K562 (cell line): ENCODE data around the gene TRIM65. TPM values are rescaled to one million over a fixed set of nuclear protein-coding genes. Genes with fewer than 3 reads are reported as not detected.

ENCODE experiments used
- CC2D1A ChIP-seq: fragments of 450-650 bp; IDR thresholded peaks from 2 replicates; pipeline ENCODE4 v1.6.1; 2017; ENCODE audit warnings: mild to moderate bottlenecking
- IFI16 ChIP-seq: fragments of 250-450 bp; sonication (Bioruptor Pico); IDR thresholded peaks from 2 replicates; pipeline ENCODE4 v2.1.2; 2022; ENCODE audit warnings: mild to moderate bottlenecking, inconsistent platforms
- NFRKB ChIP-seq: fragments of 450-650 bp; IDR thresholded peaks from 2 replicates; pipeline ENCODE4 v1.6.1; 2016; ENCODE audit warnings: low read depth
- SMAD4 ChIP-seq: fragments of 250-450 bp; sonication (Bioruptor Pico); conservative IDR thresholded peaks from 2 replicates; pipeline ENCODE4 v1.8.0; 2021; ENCODE audit warnings: inconsistent platforms, mild to moderate bottlenecking, moderate library complexity
- THRAP3 ChIP-seq: fragments of 450-650 bp; IDR thresholded peaks from 2 replicates; pipeline ENCODE4 v1.6.1; 2016; ENCODE audit warnings: mild to moderate bottlenecking, inconsistent platforms, borderline replicate concordance
- ZNF253 ChIP-seq: fragments of 250-450 bp; sonication (Bioruptor Pico); conservative IDR thresholded peaks from 2 replicates; pipeline ENCODE4 v1.6.1; 2021; ENCODE audit warnings: mild to moderate bottlenecking
- polyA plus RNA-seq, 8 experiments: library from polyadenylated mRNA; depleted of rRNA in 4 of 8; stranded (reverse) in 5 of 8; unstranded in 3 of 8; fragments of >200 nt; fragmentation: Nextera tagmentation in 2 of 8; fragmentation: Illumina TruSeq in 1 of 8; extraction: Ambion mirVana in 2 of 8; extraction: Trizol in 1 of 8; gene quantifications; 2 replicates each; pipeline versions ENCODE4 v1.2.1 to v1.2.3, GENCODE V29; 2011 to 2014; ENCODE audit warnings: inconsistent platforms in 1 of 8, missing spikeins in 1 of 8
- total RNA-seq, 7 experiments: library from RNA; depleted of rRNA in 6 of 7; stranded (reverse); fragments of >200 nt in 6 of 7; fragmentation: Illumina TruSeq in 2 of 7; extraction: Trizol in 2 of 7; gene quantifications; 2 replicates each; pipeline versions ENCODE4 v1.2.1 to v1.2.3, GENCODE V29; 2011 to 2021; ENCODE audit warnings: low replicate concordance in 1 of 7
- TF ChIP-seq, protein P1 (sequence below), 3 experiments: fragments of 200-800 bp in 1 of 3; fragments of 250-450 bp in 1 of 3; fragments of 450-650 bp in 1 of 3; sonication (Bioruptor Pico) in 1 of 3; sonication (Bioruptor generic) in 1 of 3; formaldehyde crosslinking in 1 of 3; IDR thresholded peaks; 2 replicates each; pipeline versions ENCODE4 v1.6.1 to v1.8.0; 2016 to 2022; ENCODE audit warnings: mild to moderate bottlenecking in 2 of 3, missing genetic modification characterization in 2 of 3, missing compliant biosample characterization in 1 of 3, moderate library complexity in 1 of 3
- TF ChIP-seq, protein P2 (sequence below): fragments of 250-450 bp; sonication (Bioruptor Pico); IDR thresholded peaks from 2 replicates; pipeline ENCODE4 v1.4.0; 2020; ENCODE audit warnings: mild to moderate bottlenecking
- TF ChIP-seq, protein P3 (sequence below): fragments of 200-600 bp; sonication (generic); IDR thresholded peaks from one replicate; pipeline ENCODE4 v1.6.1; 2012; ENCODE audit warnings: mild to moderate bottlenecking, low read depth, low read length, inconsistent platforms

Gene TRIM65
- total and polyA plus RNA-seq, 9 of the 15 experiments (the other 6 are each of a cell fraction or from before 2014, with no cell fraction given) = 2.8 to 45.7 (median 22.9) TPM

GRCh38 chr17:75904749-75905521, 8.2 kb upstream of the TRIM65 start, which contains the start of gene MRPL38 (continued):
- TF ChIP-seq, protein P1, sequence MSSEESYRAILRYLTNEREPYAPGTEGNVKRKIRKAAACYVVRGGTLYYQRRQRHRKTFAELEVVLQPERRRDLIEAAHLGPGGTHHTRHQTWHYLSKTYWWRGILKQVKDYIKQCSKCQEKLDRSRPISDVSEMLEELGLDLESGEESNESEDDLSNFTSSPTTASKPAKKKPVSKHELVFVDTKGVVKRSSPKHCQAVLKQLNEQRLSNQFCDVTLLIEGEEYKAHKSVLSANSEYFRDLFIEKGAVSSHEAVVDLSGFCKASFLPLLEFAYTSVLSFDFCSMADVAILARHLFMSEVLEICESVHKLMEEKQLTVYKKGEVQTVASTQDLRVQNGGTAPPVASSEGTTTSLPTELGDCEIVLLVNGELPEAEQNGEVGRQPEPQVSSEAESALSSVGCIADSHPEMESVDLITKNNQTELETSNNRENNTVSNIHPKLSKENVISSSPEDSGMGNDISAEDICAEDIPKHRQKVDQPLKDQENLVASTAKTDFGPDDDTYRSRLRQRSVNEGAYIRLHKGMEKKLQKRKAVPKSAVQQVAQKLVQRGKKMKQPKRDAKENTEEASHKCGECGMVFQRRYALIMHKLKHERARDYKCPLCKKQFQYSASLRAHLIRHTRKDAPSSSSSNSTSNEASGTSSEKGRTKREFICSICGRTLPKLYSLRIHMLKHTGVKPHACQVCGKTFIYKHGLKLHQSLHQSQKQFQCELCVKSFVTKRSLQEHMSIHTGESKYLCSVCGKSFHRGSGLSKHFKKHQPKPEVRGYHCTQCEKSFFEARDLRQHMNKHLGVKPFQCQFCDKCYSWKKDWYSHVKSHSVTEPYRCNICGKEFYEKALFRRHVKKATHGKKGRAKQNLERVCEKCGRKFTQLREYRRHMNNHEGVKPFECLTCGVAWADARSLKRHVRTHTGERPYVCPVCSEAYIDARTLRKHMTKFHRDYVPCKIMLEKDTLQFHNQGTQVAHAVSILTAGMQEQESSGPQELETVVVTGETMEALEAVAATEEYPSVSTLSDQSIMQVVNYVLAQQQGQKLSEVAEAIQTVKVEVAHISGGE (CRISPR knock-in tag; IDR thresholded peaks at IDR 0.05) = peak in 1 of 3 experiments; percentile 57; a peak in 2 of 6 replicates
- TF ChIP-seq CC2D1A (peak; percentile 90), SMAD4 (CRISPR knock-in tag) (peak; percentile 95), ZNF253 (CRISPR knock-in tag) (no peak), THRAP3 (no peak), NFRKB (no peak), IFI16 (no peak)
- TF ChIP-seq, protein P2, sequence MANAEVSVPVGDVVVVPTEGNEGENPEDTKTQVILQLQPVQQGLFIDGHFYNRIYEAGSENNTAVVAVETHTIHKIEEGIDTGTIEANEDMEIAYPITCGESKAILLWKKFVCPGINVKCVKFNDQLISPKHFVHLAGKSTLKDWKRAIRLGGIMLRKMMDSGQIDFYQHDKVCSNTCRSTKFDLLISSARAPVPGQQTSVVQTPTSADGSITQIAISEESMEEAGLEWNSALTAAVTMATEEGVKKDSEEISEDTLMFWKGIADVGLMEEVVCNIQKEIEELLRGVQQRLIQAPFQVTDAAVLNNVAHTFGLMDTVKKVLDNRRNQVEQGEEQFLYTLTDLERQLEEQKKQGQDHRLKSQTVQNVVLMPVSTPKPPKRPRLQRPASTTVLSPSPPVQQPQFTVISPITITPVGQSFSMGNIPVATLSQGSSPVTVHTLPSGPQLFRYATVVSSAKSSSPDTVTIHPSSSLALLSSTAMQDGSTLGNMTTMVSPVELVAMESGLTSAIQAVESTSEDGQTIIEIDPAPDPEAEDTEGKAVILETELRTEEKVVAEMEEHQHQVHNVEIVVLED (CRISPR knock-in tag) = peak; percentile 56; the same call in 1 of the 2 replicates
- TF ChIP-seq, protein P3, sequence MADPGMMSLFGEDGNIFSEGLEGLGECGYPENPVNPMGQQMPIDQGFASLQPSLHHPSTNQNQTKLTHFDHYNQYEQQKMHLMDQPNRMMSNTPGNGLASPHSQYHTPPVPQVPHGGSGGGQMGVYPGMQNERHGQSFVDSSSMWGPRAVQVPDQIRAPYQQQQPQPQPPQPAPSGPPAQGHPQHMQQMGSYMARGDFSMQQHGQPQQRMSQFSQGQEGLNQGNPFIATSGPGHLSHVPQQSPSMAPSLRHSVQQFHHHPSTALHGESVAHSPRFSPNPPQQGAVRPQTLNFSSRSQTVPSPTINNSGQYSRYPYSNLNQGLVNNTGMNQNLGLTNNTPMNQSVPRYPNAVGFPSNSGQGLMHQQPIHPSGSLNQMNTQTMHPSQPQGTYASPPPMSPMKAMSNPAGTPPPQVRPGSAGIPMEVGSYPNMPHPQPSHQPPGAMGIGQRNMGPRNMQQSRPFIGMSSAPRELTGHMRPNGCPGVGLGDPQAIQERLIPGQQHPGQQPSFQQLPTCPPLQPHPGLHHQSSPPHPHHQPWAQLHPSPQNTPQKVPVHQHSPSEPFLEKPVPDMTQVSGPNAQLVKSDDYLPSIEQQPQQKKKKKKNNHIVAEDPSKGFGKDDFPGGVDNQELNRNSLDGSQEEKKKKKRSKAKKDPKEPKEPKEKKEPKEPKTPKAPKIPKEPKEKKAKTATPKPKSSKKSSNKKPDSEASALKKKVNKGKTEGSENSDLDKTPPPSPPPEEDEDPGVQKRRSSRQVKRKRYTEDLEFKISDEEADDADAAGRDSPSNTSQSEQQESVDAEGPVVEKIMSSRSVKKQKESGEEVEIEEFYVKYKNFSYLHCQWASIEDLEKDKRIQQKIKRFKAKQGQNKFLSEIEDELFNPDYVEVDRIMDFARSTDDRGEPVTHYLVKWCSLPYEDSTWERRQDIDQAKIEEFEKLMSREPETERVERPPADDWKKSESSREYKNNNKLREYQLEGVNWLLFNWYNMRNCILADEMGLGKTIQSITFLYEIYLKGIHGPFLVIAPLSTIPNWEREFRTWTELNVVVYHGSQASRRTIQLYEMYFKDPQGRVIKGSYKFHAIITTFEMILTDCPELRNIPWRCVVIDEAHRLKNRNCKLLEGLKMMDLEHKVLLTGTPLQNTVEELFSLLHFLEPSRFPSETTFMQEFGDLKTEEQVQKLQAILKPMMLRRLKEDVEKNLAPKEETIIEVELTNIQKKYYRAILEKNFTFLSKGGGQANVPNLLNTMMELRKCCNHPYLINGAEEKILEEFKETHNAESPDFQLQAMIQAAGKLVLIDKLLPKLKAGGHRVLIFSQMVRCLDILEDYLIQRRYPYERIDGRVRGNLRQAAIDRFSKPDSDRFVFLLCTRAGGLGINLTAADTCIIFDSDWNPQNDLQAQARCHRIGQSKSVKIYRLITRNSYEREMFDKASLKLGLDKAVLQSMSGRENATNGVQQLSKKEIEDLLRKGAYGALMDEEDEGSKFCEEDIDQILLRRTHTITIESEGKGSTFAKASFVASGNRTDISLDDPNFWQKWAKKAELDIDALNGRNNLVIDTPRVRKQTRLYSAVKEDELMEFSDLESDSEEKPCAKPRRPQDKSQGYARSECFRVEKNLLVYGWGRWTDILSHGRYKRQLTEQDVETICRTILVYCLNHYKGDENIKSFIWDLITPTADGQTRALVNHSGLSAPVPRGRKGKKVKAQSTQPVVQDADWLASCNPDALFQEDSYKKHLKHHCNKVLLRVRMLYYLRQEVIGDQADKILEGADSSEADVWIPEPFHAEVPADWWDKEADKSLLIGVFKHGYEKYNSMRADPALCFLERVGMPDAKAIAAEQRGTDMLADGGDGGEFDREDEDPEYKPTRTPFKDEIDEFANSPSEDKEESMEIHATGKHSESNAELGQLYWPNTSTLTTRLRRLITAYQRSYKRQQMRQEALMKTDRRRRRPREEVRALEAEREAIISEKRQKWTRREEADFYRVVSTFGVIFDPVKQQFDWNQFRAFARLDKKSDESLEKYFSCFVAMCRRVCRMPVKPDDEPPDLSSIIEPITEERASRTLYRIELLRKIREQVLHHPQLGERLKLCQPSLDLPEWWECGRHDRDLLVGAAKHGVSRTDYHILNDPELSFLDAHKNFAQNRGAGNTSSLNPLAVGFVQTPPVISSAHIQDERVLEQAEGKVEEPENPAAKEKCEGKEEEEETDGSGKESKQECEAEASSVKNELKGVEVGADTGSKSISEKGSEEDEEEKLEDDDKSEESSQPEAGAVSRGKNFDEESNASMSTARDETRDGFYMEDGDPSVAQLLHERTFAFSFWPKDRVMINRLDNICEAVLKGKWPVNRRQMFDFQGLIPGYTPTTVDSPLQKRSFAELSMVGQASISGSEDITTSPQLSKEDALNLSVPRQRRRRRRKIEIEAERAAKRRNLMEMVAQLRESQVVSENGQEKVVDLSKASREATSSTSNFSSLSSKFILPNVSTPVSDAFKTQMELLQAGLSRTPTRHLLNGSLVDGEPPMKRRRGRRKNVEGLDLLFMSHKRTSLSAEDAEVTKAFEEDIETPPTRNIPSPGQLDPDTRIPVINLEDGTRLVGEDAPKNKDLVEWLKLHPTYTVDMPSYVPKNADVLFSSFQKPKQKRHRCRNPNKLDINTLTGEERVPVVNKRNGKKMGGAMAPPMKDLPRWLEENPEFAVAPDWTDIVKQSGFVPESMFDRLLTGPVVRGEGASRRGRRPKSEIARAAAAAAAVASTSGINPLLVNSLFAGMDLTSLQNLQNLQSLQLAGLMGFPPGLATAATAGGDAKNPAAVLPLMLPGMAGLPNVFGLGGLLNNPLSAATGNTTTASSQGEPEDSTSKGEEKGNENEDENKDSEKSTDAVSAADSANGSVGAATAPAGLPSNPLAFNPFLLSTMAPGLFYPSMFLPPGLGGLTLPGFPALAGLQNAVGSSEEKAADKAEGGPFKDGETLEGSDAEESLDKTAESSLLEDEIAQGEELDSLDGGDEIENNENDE = no peak
